GM19351 (cell line): ENCODE data around the gene ACSF3.
"Not testable (repeated sequence)": the region's sequence is repeated elsewhere in the genome, so short reads cannot be mapped to it uniquely, and the experiment has no call there.

Experiments used
- ATAC-seq: cut with Tn5 transposase; IDR thresholded peaks from one replicate; pipeline ENCODE4 v1.9.1; 2021; ENCODE audit warnings: mild to moderate bottlenecking, moderate library complexity; ENCODE audit not compliant: unreplicated experiment

Gene ACSF3

GRCh38 chr16:89055894-89056555, 37.6 kb upstream of the ACSF3 start:
- ATAC-seq = no peak

- no peak for ATAC-seq
Observed at GRCh38 chr16:89056592-89056991, 37.1 kb upstream of the ACSF3 start.

- no peak for ATAC-seq
Observed at GRCh38 chr16:89057738-89058137, 35.9 kb upstream of the ACSF3 start.

- ATAC-seq = no peak
Observed at GRCh38 chr16:89058812-89059211, 34.8 kb upstream of the ACSF3 start.

- ATAC-seq = no peak
Observed at GRCh38 chr16:89060207-89060794, 33.4 kb upstream of the ACSF3 start.

GRCh38 chr16:89061086-89061485, 32.6 kb upstream of the ACSF3 start:
- no peak for ATAC-seq

GRCh38 chr16:89061590-89062380, 31.9 kb upstream of the ACSF3 start:
- ATAC-seq = no peak

- ATAC-seq = no peak
Observed at GRCh38 chr16:89062389-89063345, 31.0 kb upstream of the ACSF3 start.

GRCh38 chr16:89063768-89064320, 29.8 kb upstream of the ACSF3 start:
- ATAC-seq = no peak

GRCh38 chr16:89064606-89065457, 28.8 kb upstream of the ACSF3 start:
- no peak for ATAC-seq

- no peak for ATAC-seq
Observed at GRCh38 chr16:89065458-89065822, 28.2 kb upstream of the ACSF3 start.

- ATAC-seq = no peak
Observed at GRCh38 chr16:89066721-89067120, 26.9 kb upstream of the ACSF3 start.

- no peak for ATAC-seq
Observed at GRCh38 chr16:89067677-89068443, 25.8 kb upstream of the ACSF3 start.

GRCh38 chr16:89068814-89069616, 24.6 kb upstream of the ACSF3 start:
- not testable (repeated sequence) for ATAC-seq

GRCh38 chr16:89069920-89070319, 23.7 kb upstream of the ACSF3 start:
- ATAC-seq = no peak

GRCh38 chr16:89070590-89070989, 23.1 kb upstream of the ACSF3 start:
- ATAC-seq = no peak

GRCh38 chr16:89071686-89072547, 21.7 kb upstream of the ACSF3 start:
- ATAC-seq = no peak
